Measurements from ENCODE around the gene WAS. TPM values are rescaled to one million over a fixed set of nuclear protein-coding genes. Genes with fewer than 3 reads are reported as not detected.

WAS gene
- total RNA-seq, 1 experiment from 2014 or later = 0.24 TPM

DNA sequence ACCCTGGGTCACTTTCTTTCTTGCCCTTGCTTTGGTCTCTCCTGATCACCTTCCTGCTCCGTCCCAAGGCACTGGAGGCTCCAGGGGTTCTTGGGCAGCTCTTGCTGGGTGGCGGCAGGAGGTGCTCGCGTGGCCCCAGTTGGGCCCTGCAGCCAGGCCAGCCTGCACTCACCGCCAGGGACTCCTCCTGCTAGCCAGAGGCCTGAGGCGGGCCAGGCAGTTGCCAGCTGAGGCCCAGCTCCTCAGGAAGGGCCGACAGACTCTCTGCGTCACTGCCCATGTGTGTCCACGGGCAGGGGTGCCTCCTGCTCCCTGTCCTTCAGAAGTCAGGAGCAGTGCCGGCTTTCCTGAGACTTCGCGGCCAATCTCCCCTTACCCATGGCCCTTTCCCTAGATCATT lies 22.3 kb downstream of the WAS start:
- Mint-ChIP-seq H3K4me3 (no peak overlapping the region), H3K27ac (0 out of 7 replicates have a peak overlapping the region, but pooled peaks of 1 of the 3 experiments have one; percentile 61), H3K9me3 (peaks cover 78 to 87% of the 10 kb centered on the region in 2 experiments), H3K36me3 (ENCODE audit: insufficient read depth in 1 of 3, low read depth in 3 of 3) (peaks cover 34 to 68% (median 67%) of the 10 kb centered on the region in 3 experiments), H3K4me1 (no peaks in the 10 kb centered on the region), H3K27me3 (ENCODE audit: low read depth) (peaks cover 3% of the 10 kb centered on the region)
- H2BK20ac ChIP-seq (ENCODE audit: low read depth, low read length, poor library complexity, severe bottlenecking) = no peak overlapping the region
- no peak for TF ChIP-seq CTCF (conservative IDR thresholded peaks at IDR 0.05)
- no peaks in the 10 kb centered on the region for H3K79me1 ChIP-seq (ENCODE audit: insufficient read depth, low read depth, low read length, poor library complexity, severe bottlenecking)
- DNase-seq = no peak
- H2BK120ac ChIP-seq (ENCODE audit: low read depth, low read length, poor library complexity, severe bottlenecking) = no peak overlapping the region
- H3K9ac ChIP-seq (ENCODE audit: extremely low read depth, insufficient read length, low read length) = no peak overlapping the region
- no peak overlapping the region for H3K18ac ChIP-seq (ENCODE audit: insufficient read length, low read depth, low read length)
- H3T11ph ChIP-seq (ENCODE audit: low read length) = no peak overlapping the region
- WGBS (ENCODE audit: extremely low coverage, insufficient read length, low lambda C conversion rate) = no CpG with 5 or more reads among the region's 12 CpGs
- H3K9me3 ChIP-seq (ENCODE audit: control insufficient read depth, low read depth, low read length) = peaks cover 56% of the 10 kb centered on the region
- no peak overlapping the region for H2BK15ac ChIP-seq (ENCODE audit: low read depth, low read length)
- H3K4me2 ChIP-seq (ENCODE audit: insufficient read depth, insufficient read length, low read length) = no peak overlapping the region
- no peaks in the 10 kb centered on the region for H3K4me1 ChIP-seq (ENCODE audit: insufficient read depth, low read length)
- H3K23me2 ChIP-seq (ENCODE audit: insufficient read length, low read depth, low read length, poor library complexity, severe bottlenecking) = no peaks in the 10 kb centered on the region
- H3K27ac ChIP-seq (ENCODE audit: insufficient read length, low read depth, low read length) = no peak overlapping the region
- H3K14ac ChIP-seq (ENCODE audit: insufficient read depth, low read length) = no peak overlapping the region
- no peak overlapping the region for H3K4ac ChIP-seq (ENCODE audit: low read depth, low read length)
- H2AFZ ChIP-seq (ENCODE audit: low read length) = no peak overlapping the region
- no peak overlapping the region for H2BK12ac ChIP-seq (ENCODE audit: insufficient read length, low read depth, low read length)
- no peak overlapping the region for H3K56ac ChIP-seq (ENCODE audit: insufficient read length, low read depth, low read length)
- H2AK5ac ChIP-seq (ENCODE audit: insufficient read length, low read length) = no peak overlapping the region
- H4K20me1 ChIP-seq (ENCODE audit: control insufficient read depth, insufficient read depth, insufficient read length) = no peaks in the 10 kb centered on the region
- H4K8ac ChIP-seq (replicated peaks; ENCODE audit: insufficient read length, low read depth, low read length) = no peak overlapping the region
- H4K5ac ChIP-seq (ENCODE audit: insufficient read length, low read depth, low read length) = no peak overlapping the region
- no peak overlapping the region for H2BK5ac ChIP-seq (ENCODE audit: insufficient read length, low read length)
- no peak overlapping the region for H3K23ac ChIP-seq (ENCODE audit: insufficient read length, low read depth, low read length)
- no peaks in the 10 kb centered on the region for H3K79me2 ChIP-seq (ENCODE audit: insufficient read depth, low read length)
- H3K27me3 ChIP-seq (ENCODE audit: insufficient read depth, low read length) = no peaks in the 10 kb centered on the region
- no peak overlapping the region for H4K91ac ChIP-seq (ENCODE audit: insufficient read length, low read depth, low read length)
